GM21619 (cell line): Measurements from ENCODE around the gene GLRX2.

Source experiments
- ATAC-seq: cut with Tn5 transposase; IDR thresholded peaks from one replicate; pipeline ENCODE4 v1.9.1; 2021; ENCODE audit not compliant: unreplicated experiment

The GLRX2 gene

GRCh38 chr1:193113258-193113991 lies 8.2 kb upstream of the GLRX2 start:
- no peak for ATAC-seq

- ATAC-seq: no peak
Measured at GRCh38 chr1:193111641-193112090, 6.5 kb upstream of the GLRX2 start.

GRCh38 chr1:193110864-193111263 lies 5.7 kb upstream of the GLRX2 start:
- ATAC-seq: no peak

GRCh38 chr1:193110246-193110645 lies 5.0 kb upstream of the GLRX2 start:
- no peak for ATAC-seq

- ATAC-seq: no peak
Measured at GRCh38 chr1:193109619-193110018, 4.4 kb upstream of the GLRX2 start.

- ATAC-seq: no peak
Measured at GRCh38 chr1:193108471-193108870, 3.3 kb upstream of the GLRX2 start.

- no peak for ATAC-seq
Measured at GRCh38 chr1:193105821-193106177, 585 bp upstream of the GLRX2 start.

GRCh38 chr1:193104502-193104906 lies 710 bp downstream of the GLRX2 start:
- ATAC-seq: peak; percentile 29

- no peak for ATAC-seq
Measured at GRCh38 chr1:193103759-193104501, 1.3 kb downstream of the GLRX2 start.

GRCh38 chr1:193102662-193103061 lies 2.6 kb downstream of the GLRX2 start:
- no peak for ATAC-seq

GRCh38 chr1:193094112-193094511 lies 11.1 kb downstream of the GLRX2 start:
- ATAC-seq: no peak

GRCh38 chr1:193090865-193091264 lies 14.3 kb downstream of the GLRX2 start:
- ATAC-seq: no peak

- no peak for ATAC-seq
Measured at GRCh38 chr1:193087893-193088292, 17.3 kb downstream of the GLRX2 start.

- ATAC-seq: no peak
Measured at GRCh38 chr1:193086342-193086741, 18.9 kb downstream of the GLRX2 start.

GRCh38 chr1:193085263-193085662 lies 20.0 kb downstream of the GLRX2 start:
- no peak for ATAC-seq

- peak; percentile 98 for ATAC-seq
Measured at GRCh38 chr1:193083365-193084088, 21.7 kb downstream of the GLRX2 start.

- ATAC-seq: no peak
Measured at GRCh38 chr1:193079187-193079586, 26.0 kb downstream of the GLRX2 start.

GRCh38 chr1:193077991-193078390 lies 27.2 kb downstream of the GLRX2 start:
- ATAC-seq: no peak

GRCh38 chr1:193070942-193071341 lies 34.3 kb downstream of the GLRX2 start:
- peak; percentile 69 for ATAC-seq

GRCh38 chr1:193070386-193070753 lies 34.8 kb downstream of the GLRX2 start:
- peak; percentile 43 for ATAC-seq

GRCh38 chr1:193069748-193070385 lies 35.3 kb downstream of the GLRX2 start:
- no peak for ATAC-seq
